ENCODE results near the gene TFPT. TPM values are rescaled to one million over a fixed set of nuclear protein-coding genes. Genes with fewer than 3 reads are reported as not detected.

Gene TFPT
- total and polyA plus RNA-seq, 3 experiments from 2014 or later, result 25.0 to 33.1 (median 32.9) TPM

GRCh38 chr19:54147676-54148075 is 32.2 kb upstream of the TFPT start:
- H3K9me3 ChIP-seq (ENCODE audit: low read length), result no peaks in the 10 kb centered on the region
- no peaks in the 10 kb centered on the region for H3K27me3 Mint-ChIP-seq
- no peaks in the 10 kb centered on the region for H3K27me3 ChIP-seq (ENCODE audit: insufficient read depth, low read length, poor library complexity, severe bottlenecking)
- H3K27ac ChIP-seq (ENCODE audit: low read depth, low read length), result no peak overlapping the region
- H3K36me3 Mint-ChIP-seq, result peaks cover 0 to 95% (median 20%) of the 10 kb centered on the region in 3 donors
- no peaks in the 10 kb centered on the region for H3K4me1 ChIP-seq (ENCODE audit: insufficient read depth, low read length)
- H3K36me3 ChIP-seq (ENCODE audit: insufficient read depth, low read length), result peaks cover 75% of the 10 kb centered on the region
- peak overlapping the region in 2 of 8 donors; percentile 63 to 73 for H3K27ac Mint-ChIP-seq
- no peak for DNase-seq
- H3K4me3 Mint-ChIP-seq, result no peak overlapping the region
- peaks cover 0 to 2% (median 0%) of the 10 kb centered on the region in 3 donors for H3K4me1 Mint-ChIP-seq
- ChIA-PET CTCF (interaction anchor here (1.2 kb wide), 1 partner anchor 12 kb away, joined by 3 read pairs; the partner anchor contains the start of gene LENG1), POLR2A (no interaction called here)
- H3K4me3 ChIP-seq (ENCODE audit: low read length), result no peak overlapping the region
- no peaks in the 10 kb centered on the region for H3K9me3 Mint-ChIP-seq

GRCh38 chr19:54145541-54146158 is 30.2 kb upstream of the TFPT start:
- Histone ChIP-seq H3K4me3 (ENCODE audit: low read length) (no peak overlapping the region), H3K27ac (ENCODE audit: low read depth, low read length) (no peak overlapping the region), H3K36me3 (ENCODE audit: insufficient read depth, low read length) (peaks cover 67% of the 10 kb centered on the region), H3K9me3 (ENCODE audit: low read length) (no peaks in the 10 kb centered on the region), H3K4me1 (ENCODE audit: insufficient read depth, low read length) (peaks cover 6% of the 10 kb centered on the region), H3K27me3 (ENCODE audit: insufficient read depth, low read length, poor library complexity, severe bottlenecking) (no peaks in the 10 kb centered on the region)
- H3K9me3 Mint-ChIP-seq, result no peaks in the 10 kb centered on the region
- peaks cover 6 to 17% (median 16%) of the 10 kb centered on the region in 3 donors for H3K4me1 Mint-ChIP-seq
- DNase-seq, result no peak
- H3K4me3 Mint-ChIP-seq, result no peak overlapping the region
- POLR2A ChIA-PET, result no interaction called here
- H3K36me3 Mint-ChIP-seq, result peaks cover 0 to 91% (median 17%) of the 10 kb centered on the region in 3 donors
- no peak overlapping the region for H3K27ac Mint-ChIP-seq
- CTCF ChIA-PET, result no interaction called here
- H3K27me3 Mint-ChIP-seq, result no peaks in the 10 kb centered on the region

- no peaks in the 10 kb centered on the region for H3K9me3 ChIP-seq (ENCODE audit: low read length)
- peaks cover 49% of the 10 kb centered on the region for H3K36me3 ChIP-seq (ENCODE audit: insufficient read depth, low read length)
- peak overlapping the region in 3 of 7 donors; percentile 6 to 91 (median 27) for H3K4me3 Mint-ChIP-seq
- H3K9me3 Mint-ChIP-seq, result no peaks in the 10 kb centered on the region
- no peaks in the 10 kb centered on the region for H3K27me3 ChIP-seq (ENCODE audit: insufficient read depth, low read length, poor library complexity, severe bottlenecking)
- H3K4me3 ChIP-seq (ENCODE audit: low read length), result no peak overlapping the region
- peak overlapping the region in 5 of 8 donors; percentile 50 to 88 (median 79) for H3K27ac Mint-ChIP-seq
- peaks cover 28 to 40% (median 37%) of the 10 kb centered on the region in 3 donors for H3K4me1 Mint-ChIP-seq
- no peak overlapping the region for H3K27ac ChIP-seq (ENCODE audit: low read depth, low read length)
- POLR2A ChIA-PET, result no interaction called here
- peaks cover 28% of the 10 kb centered on the region for H3K4me1 ChIP-seq (ENCODE audit: insufficient read depth, low read length)
- no peak for DNase-seq
- H3K27me3 Mint-ChIP-seq, result peaks cover 0 to 1% of the 10 kb centered on the region in 2 donors
- peaks cover 0 to 82% (median 11%) of the 10 kb centered on the region in 3 donors for H3K36me3 Mint-ChIP-seq
- CTCF ChIA-PET, result no interaction called here
Observed at GRCh38 chr19:54142166-54142780, 26.8 kb upstream of the TFPT start.

GRCh38 chr19:54141356-54141755 is 25.9 kb upstream of the TFPT start:
- H3K9me3 Mint-ChIP-seq, result no peaks in the 10 kb centered on the region
- peaks cover 40% of the 10 kb centered on the region for H3K36me3 ChIP-seq (ENCODE audit: insufficient read depth, low read length)
- POLR2A ChIA-PET, result no interaction called here

GRCh38 chr19:54138489-54139256 is 23.2 kb upstream of the TFPT start:
- Mint-ChIP-seq H3K27me3 (peaks cover 0 to 1% of the 10 kb centered on the region in 2 donors), H3K36me3 (peaks cover 0 to 46% (median 2%) of the 10 kb centered on the region in 3 donors), H3K9me3 (no peaks in the 10 kb centered on the region), H3K4me1 (peaks cover 40 to 56% (median 54%) of the 10 kb centered on the region in 3 donors), H3K27ac (peak overlapping the region; percentile 86 to 98 (median 92)), H3K4me3 (peak overlapping the region; percentile 84 to 94 (median 89))
- H3K4me3 ChIP-seq (ENCODE audit: low read length), result peak overlapping the region; percentile 39
- peaks cover 15% of the 10 kb centered on the region for H3K36me3 ChIP-seq (ENCODE audit: insufficient read depth, low read length)
- POLR2A ChIA-PET, result interaction anchor here (0.9 kb wide), 1 partner anchor 23 kb away, joined by 3 read pairs; the partner anchor contains the start of genes PRPF31 and TFPT
- peak in 1 of 5 donors; percentile 10 for DNase-seq
- CTCF ChIA-PET, result interaction anchor here (0.9 to 2.2 kb wide), 2 partner anchors 23 to 32 kb away, joined by 3 to 7 read pairs; partner anchors contain the start of genes PRPF31 and TFPT
- H3K27ac ChIP-seq (ENCODE audit: low read depth, low read length), result peak overlapping the region; percentile 43
- H3K9me3 ChIP-seq (ENCODE audit: low read length), result no peaks in the 10 kb centered on the region
- H3K4me1 ChIP-seq (ENCODE audit: insufficient read depth, low read length), result peaks cover 39% of the 10 kb centered on the region
- no peaks in the 10 kb centered on the region for H3K27me3 ChIP-seq (ENCODE audit: insufficient read depth, low read length, poor library complexity, severe bottlenecking)

More at GRCh38 chr19:54141356-54141755, 25.9 kb upstream of the TFPT start:
- peaks cover 33% of the 10 kb centered on the region for H3K4me1 ChIP-seq (ENCODE audit: insufficient read depth, low read length)
- DNase-seq, result no peak
- Mint-ChIP-seq H3K36me3 (peaks cover 0 to 73% (median 8%) of the 10 kb centered on the region in 3 donors), H3K4me1 (peaks cover 34 to 45% (median 44%) of the 10 kb centered on the region in 3 donors), H3K4me3 (peak overlapping the region in 3 of 7 donors; percentile 39 to 91 (median 42)), H3K27me3 (peaks cover 0 to 1% of the 10 kb centered on the region in 2 donors), H3K27ac (peak overlapping the region in 3 of 8 donors; percentile 29 to 87 (median 40))
- CTCF ChIA-PET, result no interaction called here
- no peak overlapping the region for H3K27ac ChIP-seq (ENCODE audit: low read depth, low read length)
- no peaks in the 10 kb centered on the region for H3K9me3 ChIP-seq (ENCODE audit: low read length)
- no peaks in the 10 kb centered on the region for H3K27me3 ChIP-seq (ENCODE audit: insufficient read depth, low read length, poor library complexity, severe bottlenecking)
- no peak overlapping the region for H3K4me3 ChIP-seq (ENCODE audit: low read length)

GRCh38 chr19:54137699-54138488 is 22.4 kb upstream of the TFPT start, which contains the start of gene CNOT3:
Gene CNOT3 (plus strand): TSS chr19:54137762. CDS start chr19:54142979, 5,217 bp downstream.
- Histone ChIP-seq H3K27ac (ENCODE audit: low read depth, low read length) (peak within 1 kb of the TSS; percentile 90), H3K9me3 (ENCODE audit: low read length) (no peaks in the 10 kb centered on the region), H3K4me3 (ENCODE audit: low read length) (peak within 1 kb of the TSS; percentile 87), H3K36me3 (ENCODE audit: insufficient read depth, low read length) (peaks cover 7% of the 10 kb centered on the region), H3K4me1 (ENCODE audit: insufficient read depth, low read length) (peaks cover 39% of the 10 kb centered on the region), H3K27me3 (ENCODE audit: insufficient read depth, low read length, poor library complexity, severe bottlenecking) (no peaks in the 10 kb centered on the region)
- H3K27me3 Mint-ChIP-seq, result peaks cover 0 to 1% of the 10 kb centered on the region in 2 donors
- peak within 1 kb of the TSS; percentile 84 to 94 (median 90) for H3K4me3 Mint-ChIP-seq
- H3K36me3 Mint-ChIP-seq, result peaks cover 0 to 39% (median 0%) of the 10 kb centered on the region in 3 donors
- peak in 4 of 5 donors; percentile 38 to 66 (median 48) for DNase-seq
- POLR2A ChIA-PET, result interaction anchor here (0.9 to 2.3 kb wide), 18 partner anchors 11 to 311 kb away, joined by 3 to 60 read pairs (median 4); partner anchors contain the start of genes LENG1, LENG8, MBOAT7 and MYADM
- peak within 1 kb of the TSS; percentile 87 to 98 (median 92) for H3K27ac Mint-ChIP-seq
- H3K9me3 Mint-ChIP-seq, result no peaks in the 10 kb centered on the region
- CTCF ChIA-PET, result interaction anchor here (1.1 to 2.2 kb wide), 5 partner anchors 22 to 94 kb away, joined by 3 to 11 read pairs (median 7); partner anchors contain the start of genes LENG1, MBOAT7, PRPF31 and TFPT
- H3K4me1 Mint-ChIP-seq, result peaks cover 40 to 56% (median 54%) of the 10 kb centered on the region in 3 donors
